HG03432 (cell line): ENCODE results near the gene BBOF1.
"Not testable (repeated sequence)": the region's sequence is repeated elsewhere in the genome, so short reads cannot be mapped to it uniquely, and the experiment has no call there.

Experiments
- ATAC-seq: cut with Tn5 transposase; IDR thresholded peaks from one replicate; pipeline ENCODE4 v1.9.1; 2021; ENCODE audit warnings: mild to moderate bottlenecking, moderate library complexity; ENCODE audit not compliant: unreplicated experiment

BBOF1 gene

GRCh38 chr14:74018586-74019407 is at the start of gene BBOF1, which contains the start of gene ENTPD5:
BBOF1 (plus strand) TSS chr14:74019349; CDS start chr14:74019479, 130 bp downstream.
ENTPD5 (minus strand) TSS chr14:74019288; CDS start chr14:73988102, 31,186 bp downstream.
- peak; percentile 93 for ATAC-seq

- no peak for ATAC-seq
These were observed 45.7 kb upstream of the BBOF1 start for GRCh38 chr14:73973497-73973896.

GRCh38 chr14:73976125-73976524 is 43.0 kb upstream of the BBOF1 start:
- ATAC-seq, result no peak

- no peak for ATAC-seq
These were observed 41.3 kb upstream of the BBOF1 start for GRCh38 chr14:73977896-73978295.

GRCh38 chr14:73988065-73988464 is 31.1 kb upstream of the BBOF1 start:
- ATAC-seq, result no peak

GRCh38 chr14:73988656-73989055 is 30.5 kb upstream of the BBOF1 start:
- ATAC-seq, result not testable (repeated sequence)

- no peak for ATAC-seq
These were observed 28.1 kb upstream of the BBOF1 start for GRCh38 chr14:73991092-73991491.

- ATAC-seq, result not testable (repeated sequence)
These were observed 24.2 kb upstream of the BBOF1 start for GRCh38 chr14:73994926-73995325.

GRCh38 chr14:73995977-73996378 is 23.2 kb upstream of the BBOF1 start:
- ATAC-seq, result no peak

- ATAC-seq, result no peak
These were observed 22.4 kb upstream of the BBOF1 start for GRCh38 chr14:73996731-73997107.

- no peak for ATAC-seq
These were observed 21.8 kb upstream of the BBOF1 start for GRCh38 chr14:73997108-73997943.

GRCh38 chr14:73997944-73998447 is 21.2 kb upstream of the BBOF1 start:
- no peak for ATAC-seq

- ATAC-seq, result no peak
These were observed 20.4 kb upstream of the BBOF1 start for GRCh38 chr14:73998726-73999125.

- not testable (repeated sequence) for ATAC-seq
These were observed 13.5 kb upstream of the BBOF1 start for GRCh38 chr14:74005664-74006063.

- no peak for ATAC-seq
These were observed 10.2 kb upstream of the BBOF1 start for GRCh38 chr14:74008843-74009499.

GRCh38 chr14:74014299-74014698 is 4.8 kb upstream of the BBOF1 start:
- no peak for ATAC-seq

GRCh38 chr14:74015176-74015575 is 4.0 kb upstream of the BBOF1 start:
- ATAC-seq, result no peak

GRCh38 chr14:74015963-74016362 is 3.2 kb upstream of the BBOF1 start:
- ATAC-seq, result no peak

GRCh38 chr14:74018174-74018585 is 969 bp upstream of the BBOF1 start:
- ATAC-seq, result peak; percentile 6

- ATAC-seq, result no peak
These were observed 424 bp downstream of the BBOF1 start for GRCh38 chr14:74019408-74020137.
